Loucy (cell line): Measurements from ENCODE around the gene FBP2.

ENCODE experiments used
- H2AFZ ChIP-seq: fragments of 200-600 bp; sonication (generic); 2 replicates; pipeline ENCODE4 v1.6.0; 2016; ENCODE audit warnings: antibody characterized with exemption, mild to moderate bottlenecking, low read length, moderate library complexity
- H3F3A ChIP-seq: fragments of 200-600 bp; 2 replicates; pipeline ENCODE4 v1.6.0; 2016; ENCODE audit warnings: antibody characterized with exemption, low read depth, mild to moderate bottlenecking
- H3K27me3 ChIP-seq: fragments of 200-600 bp; sonication (generic); 2 replicates; pipeline ENCODE4 v1.6.1; 2014; ENCODE audit warnings: low read length, mild to moderate bottlenecking; ENCODE audit not compliant: insufficient read depth, poor library complexity, severe bottlenecking
- H3K36me3 ChIP-seq: fragments of 200-600 bp; sonication (generic); 2 replicates; pipeline ENCODE4 v1.6.1; 2016; ENCODE audit warnings: low read length; ENCODE audit not compliant: insufficient read depth
- H3K4me1 ChIP-seq: fragments of 200-600 bp; sonication (generic); 2 replicates; pipeline ENCODE4 v1.5.1; 2014; ENCODE audit warnings: low read length, mild to moderate bottlenecking; ENCODE audit not compliant: insufficient read depth, poor library complexity, severe bottlenecking
- H3K4me2 ChIP-seq: fragments of 200-600 bp; sonication (generic); 2 replicates; pipeline ENCODE4 v1.6.0; 2014; ENCODE audit warnings: antibody characterized with exemption, low read length, low read depth, mild to moderate bottlenecking; ENCODE audit not compliant: poor library complexity, severe bottlenecking
- H3K4me3 ChIP-seq: fragments of 200-600 bp; sonication (generic); 2 replicates; pipeline ENCODE4 v1.5.1; 2014; ENCODE audit warnings: low read length, mild to moderate bottlenecking, mixed read lengths; ENCODE audit not compliant: poor library complexity, severe bottlenecking
- H3K79me2 ChIP-seq: fragments of 200-600 bp; sonication (generic); 2 replicates; pipeline ENCODE4 v1.6.1; 2014; ENCODE audit warnings: low read length; ENCODE audit not compliant: insufficient read depth
- H3K9ac ChIP-seq: fragments of 200-600 bp; sonication (generic); 2 replicates; pipeline ENCODE4 v1.6.0; 2014; ENCODE audit warnings: mild to moderate bottlenecking, low read depth, low read length, moderate library complexity; ENCODE audit not compliant: poor library complexity, severe bottlenecking
- H3K9me2 ChIP-seq: fragments of 200-600 bp; sonication (generic); replicated peaks from 2 replicates; pipeline ENCODE4 v1.6.1; 2016; ENCODE audit warnings: low read depth, low read length, mixed read lengths
- H3K9me3 ChIP-seq: fragments of 200-600 bp; sonication (generic); 2 replicates; pipeline ENCODE4 v1.6.1; 2014; ENCODE audit warnings: mild to moderate bottlenecking, antibody characterized with exemption, low read length, low read depth; ENCODE audit not compliant: insufficient read depth
- H4K20me1 ChIP-seq: fragments of 200-600 bp; sonication (generic); 2 replicates; pipeline ENCODE4 v1.6.0; 2014; ENCODE audit warnings: antibody characterized with exemption, low read length, mild to moderate bottlenecking; ENCODE audit not compliant: insufficient read depth, poor library complexity, severe bottlenecking
- EZH2phosphoT487 ChIP-seq: fragments of 200-600 bp; IDR thresholded peaks from 2 replicates; pipeline ENCODE4 v1.6.1; 2018; ENCODE audit warnings: antibody characterized with exemption, mild to moderate bottlenecking, moderate library complexity, borderline replicate concordance
- TF ChIP-seq, protein P1 (sequence below): fragments of 200-600 bp; sonication (generic); conservative IDR thresholded peaks from 2 replicates; pipeline ENCODE4 v1.5.1; 2014; ENCODE audit warnings: mild to moderate bottlenecking, antibody characterized with exemption, low read length

The FBP2 gene

DNA sequence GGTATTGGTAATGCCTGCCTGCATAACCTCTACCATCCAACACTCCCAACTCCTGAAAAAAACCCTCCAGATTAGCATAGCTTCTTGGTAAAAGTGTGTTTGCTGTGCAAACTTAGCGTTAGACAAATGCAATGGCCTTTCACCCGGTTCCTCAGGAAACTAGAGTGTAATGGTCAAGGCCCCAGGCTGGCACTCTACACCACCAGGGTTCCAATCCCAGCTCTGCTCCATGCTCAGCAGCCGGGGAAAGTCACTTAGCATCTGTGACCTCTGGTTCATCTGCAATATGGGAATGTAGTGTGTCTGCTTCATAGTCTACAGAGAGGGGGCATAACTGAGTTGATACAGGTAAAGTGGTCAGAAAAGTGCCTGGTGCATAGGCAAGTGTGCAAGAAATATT, 36.7 kb upstream of the FBP2 start:
- Histone ChIP-seq H3K79me2 (no peaks in the 10 kb centered on the region), H3K9me3 (no peaks in the 10 kb centered on the region), H3F3A (no peaks in the 10 kb centered on the region), H3K27me3 (no peaks in the 10 kb centered on the region), H2AFZ (no peak overlapping the region), H3K4me2 (no peak overlapping the region), H3K9ac (no peak overlapping the region), H3K4me3 (no peak overlapping the region), H3K9me2 (no peaks in the 10 kb centered on the region), H3K36me3 (no peaks in the 10 kb centered on the region), H4K20me1 (no peaks in the 10 kb centered on the region), H3K4me1 (peaks cover 3% of the 10 kb centered on the region)
- no peak for TF ChIP-seq EZH2phosphoT487
- TF ChIP-seq, protein P1, sequence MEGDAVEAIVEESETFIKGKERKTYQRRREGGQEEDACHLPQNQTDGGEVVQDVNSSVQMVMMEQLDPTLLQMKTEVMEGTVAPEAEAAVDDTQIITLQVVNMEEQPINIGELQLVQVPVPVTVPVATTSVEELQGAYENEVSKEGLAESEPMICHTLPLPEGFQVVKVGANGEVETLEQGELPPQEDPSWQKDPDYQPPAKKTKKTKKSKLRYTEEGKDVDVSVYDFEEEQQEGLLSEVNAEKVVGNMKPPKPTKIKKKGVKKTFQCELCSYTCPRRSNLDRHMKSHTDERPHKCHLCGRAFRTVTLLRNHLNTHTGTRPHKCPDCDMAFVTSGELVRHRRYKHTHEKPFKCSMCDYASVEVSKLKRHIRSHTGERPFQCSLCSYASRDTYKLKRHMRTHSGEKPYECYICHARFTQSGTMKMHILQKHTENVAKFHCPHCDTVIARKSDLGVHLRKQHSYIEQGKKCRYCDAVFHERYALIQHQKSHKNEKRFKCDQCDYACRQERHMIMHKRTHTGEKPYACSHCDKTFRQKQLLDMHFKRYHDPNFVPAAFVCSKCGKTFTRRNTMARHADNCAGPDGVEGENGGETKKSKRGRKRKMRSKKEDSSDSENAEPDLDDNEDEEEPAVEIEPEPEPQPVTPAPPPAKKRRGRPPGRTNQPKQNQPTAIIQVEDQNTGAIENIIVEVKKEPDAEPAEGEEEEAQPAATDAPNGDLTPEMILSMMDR = no peak

DNA sequence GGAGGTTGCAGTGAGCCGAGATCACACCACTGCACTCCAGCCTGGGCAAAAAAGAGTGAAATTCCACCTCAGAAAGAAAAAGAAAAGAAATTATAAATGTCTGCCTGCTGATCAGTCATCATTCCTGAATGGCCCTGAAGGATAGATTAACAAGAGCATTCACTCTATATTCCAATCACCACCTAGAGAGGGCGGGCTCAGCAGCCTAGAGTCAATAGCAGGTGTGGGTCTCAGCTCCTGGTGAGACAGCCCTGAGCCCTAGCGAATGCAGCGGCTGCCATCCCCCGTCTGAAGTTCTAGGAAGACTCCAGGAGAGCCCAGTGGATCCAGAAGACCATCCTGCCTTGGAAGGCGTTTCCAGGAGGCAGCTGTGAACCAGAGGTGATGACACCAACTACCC, 33.7 kb upstream of the FBP2 start:
- Histone ChIP-seq H3K27me3 (no peaks in the 10 kb centered on the region), H3K36me3 (no peaks in the 10 kb centered on the region), H2AFZ (no peak overlapping the region), H3K9me2 (no peaks in the 10 kb centered on the region), H3K9me3 (no peaks in the 10 kb centered on the region), H3F3A (no peaks in the 10 kb centered on the region), H3K4me3 (no peak overlapping the region), H3K9ac (no peak overlapping the region), H4K20me1 (no peaks in the 10 kb centered on the region), H3K4me1 (peaks cover 3% of the 10 kb centered on the region), H3K79me2 (no peaks in the 10 kb centered on the region), H3K4me2 (no peak overlapping the region)
- TF ChIP-seq, protein P1 = no peak
- no peak for TF ChIP-seq EZH2phosphoT487

DNA sequence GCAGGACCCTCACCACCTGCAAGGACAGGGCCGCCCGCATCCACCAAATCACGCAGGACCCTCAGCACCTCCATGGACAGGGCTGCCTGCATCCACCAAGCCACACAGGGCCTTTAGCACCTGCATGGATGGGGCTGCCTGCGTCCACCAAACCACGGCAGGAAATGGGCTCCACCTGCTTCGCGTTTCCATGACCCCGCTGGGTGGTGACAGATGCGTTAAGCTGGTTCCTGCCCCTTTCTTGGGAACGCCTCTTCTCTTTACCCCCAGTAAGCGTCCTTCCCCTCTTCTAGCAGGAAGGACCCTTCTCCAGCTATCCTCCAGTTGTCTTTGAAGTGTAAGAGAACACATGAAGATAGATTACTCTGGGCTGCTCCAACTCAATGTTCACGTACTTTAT, 32.2 kb upstream of the FBP2 start:
- no peak overlapping the region for H2AFZ ChIP-seq
- no peaks in the 10 kb centered on the region for H3K9me3 ChIP-seq
- H3K36me3 ChIP-seq = no peaks in the 10 kb centered on the region
- no peaks in the 10 kb centered on the region for H3F3A ChIP-seq
- no peaks in the 10 kb centered on the region for H3K27me3 ChIP-seq
- H3K4me1 ChIP-seq = peaks cover 3% of the 10 kb centered on the region
- H3K9me2 ChIP-seq = no peaks in the 10 kb centered on the region
- TF ChIP-seq EZH2phosphoT487 = no peak
- TF ChIP-seq, protein P1 = no peak
- no peaks in the 10 kb centered on the region for H4K20me1 ChIP-seq
- no peak overlapping the region for H3K9ac ChIP-seq
- no peak overlapping the region for H3K4me3 ChIP-seq
- no peak overlapping the region for H3K4me2 ChIP-seq
- H3K79me2 ChIP-seq = no peaks in the 10 kb centered on the region
